HCT116 (cell line): ENCODE measurements around the gene DGKZ. TPM values are rescaled to one million over a fixed set of nuclear protein-coding genes. Genes with fewer than 3 reads are reported as not detected.

Experiments
- ATAC-seq: fragments of 200-7000 bp; cut with Tn5 transposase; 2 replicates; pipeline ENCODE4 v1.9.1; 2020; ENCODE audit warnings: mild to moderate bottlenecking, moderate library complexity
- BruUV-seq: library from RNA; stranded (reverse); fragments of 400-500 nt; replicated peaks from 2 replicates; lab custom pipeline; 2021; lab: Mats Ljungman, UMichigan
- CTCF ChIA-PET: fragments of 300-600 bp; sonication (Branson Sonifier 250); formaldehyde crosslinking; loops from one replicate; lab custom pipeline; 2021; ENCODE audit warnings: antibody characterized with exemption; lab: Charles Lee
- POLR2A ChIA-PET: fragments of 300-600, 350-600 bp; sonication (Branson Sonifier 250); formaldehyde crosslinking; loops from one replicate; lab custom pipeline; 2021; ENCODE audit warnings: antibody characterized with exemption; lab: Charles Lee
- RAD21 ChIA-PET, 2 experiments: fragments of 300-600 bp; sonication (Branson Sonifier 250); formaldehyde crosslinking; loops; one replicate each; lab custom pipeline; 2023; ENCODE audit warnings: low total read pairs in 2 of 2; ENCODE audit not compliant: uncharacterized antibody in 2 of 2, unreplicated experiment in 2 of 2, low non-redundant PET in 1 of 2; lab: Charles Lee
- DNase-seq: peaks from one replicate; pipeline ENCODE4 v3.0.0-alpha.2; 2010; ENCODE audit warnings: low read depth, low spot score
- H2AFZ ChIP-seq: fragments of 200-600 bp; shearing (Covaris generic), sonication (generic); 2 replicates; pipeline ENCODE4 v1.6.1; 2017; ENCODE audit warnings: low read depth, mixed run types, mixed read lengths, antibody characterized with exemption, low read length; ENCODE audit not compliant: poor library complexity, severe bottlenecking
- H3K27ac ChIP-seq: 2 replicates; pipeline ENCODE4 v1.5.1; 2012; ENCODE audit warnings: low read depth, low read length
- H3K27me3 ChIP-seq: fragments of 200-600 bp; sonication (generic); 2 replicates; pipeline ENCODE4 v1.6.1; 2016; ENCODE audit warnings: mixed run types, low read length, mixed read lengths; ENCODE audit not compliant: insufficient read depth
- H3K36me3 ChIP-seq, 2 experiments: fragments of 200-500 bp in 1 of 2; fragments of 200-600 bp in 1 of 2; sonication (Bioruptor generic) in 1 of 2; sonication (generic) in 1 of 2; 2 replicates each; pipeline versions ENCODE4 v1.5.1 to v1.6.1; 2014 to 2016; ENCODE audit warnings: low read length in 2 of 2, inconsistent platforms in 1 of 2, mixed read lengths in 1 of 2, mixed run types in 1 of 2; ENCODE audit not compliant: insufficient read depth in 2 of 2, control insufficient read depth in 1 of 2
- H3K4me1 ChIP-seq, 2 experiments: fragments of 200-600 bp in 1 of 2; sonication (generic) in 1 of 2; 2 replicates each; pipeline versions ENCODE4 v1.5.1 to v1.6.1; 2012 to 2017; ENCODE audit warnings: low read length in 2 of 2, inconsistent platforms in 1 of 2, mild to moderate bottlenecking in 1 of 2, mixed read lengths in 1 of 2, mixed run types in 1 of 2, moderate library complexity in 1 of 2; ENCODE audit not compliant: insufficient read depth in 2 of 2, control insufficient read depth in 1 of 2
- H3K4me2 ChIP-seq: fragments of 200-600 bp; sonication (generic); 2 replicates; pipeline ENCODE4 v1.6.1; 2017; ENCODE audit warnings: mixed run types, low read length, mixed read lengths
- H3K4me3 ChIP-seq, 2 experiments: fragments of 200-600 bp in 1 of 2; sonication (generic) in 1 of 2; replicated peaks in 1 of 2; 2 replicates each; pipeline ENCODE4 v1.5.1; 2011 to 2016; ENCODE audit warnings: low read length in 2 of 2, control low read depth in 1 of 2, low read depth in 1 of 2, mild to moderate bottlenecking in 1 of 2, mixed read lengths in 1 of 2, mixed run types in 1 of 2
- H3K79me2 ChIP-seq: fragments of 200-600 bp; sonication (generic); 2 replicates; pipeline ENCODE4 v1.6.1; 2017; ENCODE audit warnings: mild to moderate bottlenecking, mixed run types, low read length, moderate library complexity, mixed read lengths; ENCODE audit not compliant: insufficient read depth
- H3K9ac ChIP-seq: fragments of 200-600 bp; sonication (generic); 2 replicates; pipeline ENCODE4 v1.6.1; 2016; ENCODE audit warnings: low read length, mixed read lengths
- H3K9me2 ChIP-seq: fragments of 200-600 bp; sonication (generic), shearing (Covaris generic); 2 replicates; pipeline ENCODE4 v1.6.1; 2017; ENCODE audit warnings: mixed run types, mild to moderate bottlenecking, moderate library complexity; ENCODE audit not compliant: insufficient read depth
- H3K9me3 ChIP-seq, 2 experiments: fragments of 200-500 bp in 1 of 2; fragments of 200-600 bp in 1 of 2; sonication (Bioruptor generic) in 1 of 2; sonication (generic) in 1 of 2; 2 replicates each; pipeline ENCODE4 v1.6.1; 2014 to 2017; ENCODE audit warnings: low read length in 2 of 2, mixed read lengths in 2 of 2, inconsistent platforms in 1 of 2, low read depth in 1 of 2, mild to moderate bottlenecking in 1 of 2, mixed run types in 1 of 2, moderate library complexity in 1 of 2; ENCODE audit not compliant: control insufficient read depth in 1 of 2, insufficient read depth in 1 of 2
- H4K20me1 ChIP-seq: fragments of 200-600 bp; sonication (generic), shearing (Covaris generic); 2 replicates; pipeline ENCODE4 v1.6.1; 2017; ENCODE audit warnings: mixed run types, mild to moderate bottlenecking, moderate library complexity; ENCODE audit not compliant: insufficient read depth
- ATF3 ChIP-seq: IDR thresholded peaks from 2 replicates; pipeline ENCODE4 v1.6.1; 2012
- CBX3 ChIP-seq: IDR thresholded peaks from 2 replicates; pipeline ENCODE4 v1.6.1; 2012; ENCODE audit warnings: low read depth
- CEBPB ChIP-seq: IDR thresholded peaks from 2 replicates; pipeline ENCODE4 v1.6.1; 2012; ENCODE audit warnings: low read depth
- ELF1 ChIP-seq: IDR thresholded peaks from 2 replicates; pipeline ENCODE4 v1.6.1; 2012; ENCODE audit warnings: low read depth, borderline replicate concordance
- EZH2 ChIP-seq: fragments of 200-600 bp; sonication (generic); IDR thresholded peaks from 2 replicates; pipeline ENCODE4 v1.6.1; 2017; ENCODE audit warnings: antibody characterized with exemption, mixed run types
- EZH2phosphoT487 ChIP-seq: fragments of 200-600 bp; IDR thresholded peaks from 2 replicates; pipeline ENCODE4 v1.6.1; 2018; ENCODE audit warnings: antibody characterized with exemption, borderline replicate concordance
- FOSL1 ChIP-seq: IDR thresholded peaks from 2 replicates; pipeline ENCODE4 v1.6.1; 2012; ENCODE audit warnings: low read depth
- JUND ChIP-seq: IDR thresholded peaks from 2 replicates; pipeline ENCODE4 v1.6.1; 2012
- POLR2A ChIP-seq: IDR thresholded peaks from 2 replicates; pipeline ENCODE4 v1.7.0; 2011; ENCODE audit warnings: borderline replicate concordance; ENCODE audit not compliant: insufficient read depth, insufficient read length; ENCODE audit errors: extremely low read depth
- POLR2AphosphoS5 ChIP-seq: IDR thresholded peaks from 2 replicates; pipeline ENCODE4 v1.6.1; 2011; ENCODE audit warnings: mild to moderate bottlenecking, low read depth, low read length, moderate library complexity
- RAD21 ChIP-seq: IDR thresholded peaks from 2 replicates; pipeline ENCODE4 v1.6.1; 2012; ENCODE audit warnings: low read depth, mild to moderate bottlenecking
- SIN3A ChIP-seq: IDR thresholded peaks from 2 replicates; pipeline ENCODE4 v1.6.1; 2012; ENCODE audit warnings: low read depth
- SP1 ChIP-seq: IDR thresholded peaks from 2 replicates; pipeline ENCODE4 v1.6.1; 2012; ENCODE audit warnings: low read depth
- TCF7L2 ChIP-seq: IDR thresholded peaks from 2 replicates; pipeline ENCODE4 v1.7.0; 2011; ENCODE audit warnings: borderline replicate concordance, inconsistent platforms; ENCODE audit not compliant: insufficient read depth, insufficient read length; ENCODE audit errors: extremely low read depth
- YY1 ChIP-seq: IDR thresholded peaks from 2 replicates; pipeline ENCODE4 v1.6.1; 2011; ENCODE audit warnings: low read length, low read depth, moderate library complexity, mild to moderate bottlenecking; ENCODE audit not compliant: insufficient replicate concordance; ENCODE audit errors: extremely low read depth
- ZFX ChIP-seq: fragments of 450-650 bp; IDR thresholded peaks from 2 replicates; pipeline ENCODE4 v1.6.1; 2017
- ZNF274 ChIP-seq: fragments of 200-500 bp; sonication (Bioruptor generic); IDR thresholded peaks from 2 replicates; pipeline ENCODE4 v1.6.1; 2014; ENCODE audit warnings: mild to moderate bottlenecking, low read depth, low read length, inconsistent platforms
- intact Hi-C: fragments of 100-400 bp; cut with micrococcal nuclease; formaldehyde crosslinking; loops from 2 replicates; pipeline ENCODE4 v1.10.0; 2022
- total RNA-seq: library from RNA; stranded (reverse); gene quantifications from one replicate; pipeline ENCODE4 v1.2.1, GENCODE V29; 2021; ENCODE audit not compliant: unreplicated experiment
- TF ChIP-seq, protein P1 (sequence below): IDR thresholded peaks from 2 replicates; pipeline ENCODE4 v1.6.1; 2011; ENCODE audit warnings: mild to moderate bottlenecking, low read length, moderate library complexity; ENCODE audit not compliant: insufficient replicate concordance; ENCODE audit errors: extremely low read depth
- TF ChIP-seq, protein P2 (sequence below), 3 experiments: fragments of 200-600 bp in 1 of 3; sonication (generic) in 1 of 3; IDR thresholded peaks in 2 of 3; conservative IDR thresholded peaks in 1 of 3; 2 replicates each; pipeline ENCODE4 v1.5.1; 2012 to 2017; ENCODE audit warnings: low read depth in 2 of 3, low read length in 2 of 3, antibody characterized with exemption in 1 of 3, borderline replicate concordance in 1 of 3, control low read depth in 1 of 3, mild to moderate bottlenecking in 1 of 3, mixed read lengths in 1 of 3, mixed run types in 1 of 3, moderate library complexity in 1 of 3; ENCODE audit not compliant: insufficient read depth in 1 of 3
- TF ChIP-seq, protein P3 (sequence below): IDR thresholded peaks from 2 replicates; pipeline ENCODE4 v1.6.1; 2012; ENCODE audit warnings: low read depth

DGKZ gene
- total RNA-seq, 1 experiment from 2014 or later, result 70.2 TPM

DNA sequence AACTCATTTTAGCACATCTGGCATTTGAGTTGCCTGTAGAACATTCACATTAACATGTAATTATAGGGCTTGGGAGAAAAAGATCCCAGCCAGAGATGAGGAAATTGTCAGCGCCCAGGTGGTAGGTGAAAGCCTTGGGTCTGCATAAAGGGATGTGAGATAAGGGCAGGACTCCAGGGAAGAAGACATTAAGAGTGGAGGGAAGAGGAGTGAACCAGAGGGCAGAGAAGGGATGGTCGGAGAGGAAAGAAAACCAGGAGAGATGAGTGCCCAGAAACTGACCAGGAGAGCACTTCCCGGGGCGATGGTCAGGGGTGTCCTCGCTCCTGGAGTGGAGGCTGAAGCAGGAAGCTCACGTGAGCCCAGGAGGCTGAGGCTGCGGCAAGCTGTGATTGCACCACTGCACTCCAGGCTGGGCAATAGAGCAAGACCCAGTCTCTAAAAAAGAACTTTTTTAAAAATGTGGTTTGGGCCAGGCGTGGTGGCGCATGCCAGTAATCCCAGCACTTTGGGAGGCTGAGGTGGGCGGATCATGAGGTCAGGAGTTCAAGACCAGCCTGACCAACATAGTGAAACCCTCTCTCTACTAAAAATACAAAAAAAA lies 20.3 kb upstream of the DGKZ start:
- Histone ChIP-seq H3K4me3 (no peak overlapping the region), H3K36me3 (no peaks in the 10 kb centered on the region), H3K27ac (no peak overlapping the region), H3K9ac (no peak overlapping the region), H3K4me1 (peaks cover 0 to 5% of the 10 kb centered on the region in 2 experiments; a peak in 2 of 4 replicates), H3K9me3 (no peaks in the 10 kb centered on the region), H3K79me2 (no peaks in the 10 kb centered on the region), H4K20me1 (no peaks in the 10 kb centered on the region), H2AFZ (no peak overlapping the region), H3K9me2 (no peaks in the 10 kb centered on the region), H3K27me3 (no peaks in the 10 kb centered on the region), H3K4me2 (no peak overlapping the region)
- CTCF ChIA-PET, result no interaction called here
- POLR2A ChIA-PET, result no interaction called here
- DNase-seq, result no peak
- TF ChIP-seq RAD21, result no peak
- TF ChIP-seq ELF1, result no peak
- TF ChIP-seq TCF7L2, result no peak
- TF ChIP-seq SP1, result no peak
- no peak for TF ChIP-seq EZH2
- TF ChIP-seq, protein P1, sequence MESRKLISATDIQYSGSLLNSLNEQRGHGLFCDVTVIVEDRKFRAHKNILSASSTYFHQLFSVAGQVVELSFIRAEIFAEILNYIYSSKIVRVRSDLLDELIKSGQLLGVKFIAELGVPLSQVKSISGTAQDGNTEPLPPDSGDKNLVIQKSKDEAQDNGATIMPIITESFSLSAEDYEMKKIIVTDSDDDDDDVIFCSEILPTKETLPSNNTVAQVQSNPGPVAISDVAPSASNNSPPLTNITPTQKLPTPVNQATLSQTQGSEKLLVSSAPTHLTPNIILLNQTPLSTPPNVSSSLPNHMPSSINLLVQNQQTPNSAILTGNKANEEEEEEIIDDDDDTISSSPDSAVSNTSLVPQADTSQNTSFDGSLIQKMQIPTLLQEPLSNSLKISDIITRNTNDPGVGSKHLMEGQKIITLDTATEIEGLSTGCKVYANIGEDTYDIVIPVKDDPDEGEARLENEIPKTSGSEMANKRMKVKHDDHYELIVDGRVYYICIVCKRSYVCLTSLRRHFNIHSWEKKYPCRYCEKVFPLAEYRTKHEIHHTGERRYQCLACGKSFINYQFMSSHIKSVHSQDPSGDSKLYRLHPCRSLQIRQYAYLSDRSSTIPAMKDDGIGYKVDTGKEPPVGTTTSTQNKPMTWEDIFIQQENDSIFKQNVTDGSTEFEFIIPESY, result no peak
- TF ChIP-seq FOSL1, result no peak
- no peak for TF ChIP-seq ZNF274
- no peak for TF ChIP-seq POLR2A
- no peak for TF ChIP-seq JUND
- TF ChIP-seq, protein P2, sequence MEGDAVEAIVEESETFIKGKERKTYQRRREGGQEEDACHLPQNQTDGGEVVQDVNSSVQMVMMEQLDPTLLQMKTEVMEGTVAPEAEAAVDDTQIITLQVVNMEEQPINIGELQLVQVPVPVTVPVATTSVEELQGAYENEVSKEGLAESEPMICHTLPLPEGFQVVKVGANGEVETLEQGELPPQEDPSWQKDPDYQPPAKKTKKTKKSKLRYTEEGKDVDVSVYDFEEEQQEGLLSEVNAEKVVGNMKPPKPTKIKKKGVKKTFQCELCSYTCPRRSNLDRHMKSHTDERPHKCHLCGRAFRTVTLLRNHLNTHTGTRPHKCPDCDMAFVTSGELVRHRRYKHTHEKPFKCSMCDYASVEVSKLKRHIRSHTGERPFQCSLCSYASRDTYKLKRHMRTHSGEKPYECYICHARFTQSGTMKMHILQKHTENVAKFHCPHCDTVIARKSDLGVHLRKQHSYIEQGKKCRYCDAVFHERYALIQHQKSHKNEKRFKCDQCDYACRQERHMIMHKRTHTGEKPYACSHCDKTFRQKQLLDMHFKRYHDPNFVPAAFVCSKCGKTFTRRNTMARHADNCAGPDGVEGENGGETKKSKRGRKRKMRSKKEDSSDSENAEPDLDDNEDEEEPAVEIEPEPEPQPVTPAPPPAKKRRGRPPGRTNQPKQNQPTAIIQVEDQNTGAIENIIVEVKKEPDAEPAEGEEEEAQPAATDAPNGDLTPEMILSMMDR (IDR thresholded peaks at IDR 0.05 in 2 of 3, conservative IDR thresholded peaks at IDR 0.05 in 1 of 3; ENCODE audit: borderline replicate concordance in 1 of 3, insufficient read depth in 1 of 3, low read depth in 2 of 3, low read length in 2 of 3), result no peak
- TF ChIP-seq, protein P3, sequence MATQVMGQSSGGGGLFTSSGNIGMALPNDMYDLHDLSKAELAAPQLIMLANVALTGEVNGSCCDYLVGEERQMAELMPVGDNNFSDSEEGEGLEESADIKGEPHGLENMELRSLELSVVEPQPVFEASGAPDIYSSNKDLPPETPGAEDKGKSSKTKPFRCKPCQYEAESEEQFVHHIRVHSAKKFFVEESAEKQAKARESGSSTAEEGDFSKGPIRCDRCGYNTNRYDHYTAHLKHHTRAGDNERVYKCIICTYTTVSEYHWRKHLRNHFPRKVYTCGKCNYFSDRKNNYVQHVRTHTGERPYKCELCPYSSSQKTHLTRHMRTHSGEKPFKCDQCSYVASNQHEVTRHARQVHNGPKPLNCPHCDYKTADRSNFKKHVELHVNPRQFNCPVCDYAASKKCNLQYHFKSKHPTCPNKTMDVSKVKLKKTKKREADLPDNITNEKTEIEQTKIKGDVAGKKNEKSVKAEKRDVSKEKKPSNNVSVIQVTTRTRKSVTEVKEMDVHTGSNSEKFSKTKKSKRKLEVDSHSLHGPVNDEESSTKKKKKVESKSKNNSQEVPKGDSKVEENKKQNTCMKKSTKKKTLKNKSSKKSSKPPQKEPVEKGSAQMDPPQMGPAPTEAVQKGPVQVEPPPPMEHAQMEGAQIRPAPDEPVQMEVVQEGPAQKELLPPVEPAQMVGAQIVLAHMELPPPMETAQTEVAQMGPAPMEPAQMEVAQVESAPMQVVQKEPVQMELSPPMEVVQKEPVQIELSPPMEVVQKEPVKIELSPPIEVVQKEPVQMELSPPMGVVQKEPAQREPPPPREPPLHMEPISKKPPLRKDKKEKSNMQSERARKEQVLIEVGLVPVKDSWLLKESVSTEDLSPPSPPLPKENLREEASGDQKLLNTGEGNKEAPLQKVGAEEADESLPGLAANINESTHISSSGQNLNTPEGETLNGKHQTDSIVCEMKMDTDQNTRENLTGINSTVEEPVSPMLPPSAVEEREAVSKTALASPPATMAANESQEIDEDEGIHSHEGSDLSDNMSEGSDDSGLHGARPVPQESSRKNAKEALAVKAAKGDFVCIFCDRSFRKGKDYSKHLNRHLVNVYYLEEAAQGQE, result no peak
- TF ChIP-seq SIN3A, result no peak
- TF ChIP-seq YY1, result no peak
- TF ChIP-seq POLR2AphosphoS5, result no peak
- TF ChIP-seq ZFX, result no peak
- TF ChIP-seq CEBPB, result no peak
- TF ChIP-seq CBX3, result no peak
- no peak for TF ChIP-seq ATF3
- TF ChIP-seq EZH2phosphoT487, result no peak
- intact Hi-C loops, result no loop called here
- no peak for ATAC-seq
- BruUV-seq, result no TSS peak
- RAD21 ChIA-PET, result no interaction called here
